Urinary bladder (tissue), 4 donors: Measurements from ENCODE around the gene ZBTB42. TPM values are rescaled to one million over a fixed set of nuclear protein-coding genes. Genes with fewer than 3 reads are reported as not detected.

ENCODE experiments used
- DNase-seq: peaks from one replicate; pipeline ENCODE4 v3.0.0-alpha.2; 2015; ENCODE audit errors: extremely low spot score
- H3K27ac ChIP-seq: one replicate; pipeline ENCODE4 v1.5.1; 2013; ENCODE audit warnings: low read depth, mild to moderate bottlenecking, moderate library complexity
- H3K36me3 ChIP-seq: one replicate; pipeline ENCODE4 v1.6.1; 2013; ENCODE audit warnings: mild to moderate bottlenecking, moderate library complexity; ENCODE audit not compliant: insufficient read depth
- H3K4me1 ChIP-seq: one replicate; pipeline ENCODE4 v1.6.1; 2013; ENCODE audit warnings: mild to moderate bottlenecking, moderate library complexity; ENCODE audit not compliant: insufficient read depth
- H3K4me3 ChIP-seq: one replicate; pipeline ENCODE4 v1.5.1; 2013; ENCODE audit warnings: low read depth, low read length
- WGBS: extraction: QIAGEN DNeasy Blood & Tissue Kit; methylation state at CpG from one replicate; pipeline ENCODE4 v1.1.7; 2013; 5-methylcytosine and 5-hydroxymethylcytosine counted together
- polyA plus RNA-seq: library from polyadenylated mRNA; stranded (reverse); fragments of 200-250 nt; gene quantifications from one replicate; pipeline ENCODE4 v1.2.3, GENCODE V29; 2013
- total RNA-seq: library from RNA; depleted of rRNA; stranded (reverse); fragments of >200 nt; gene quantifications from one replicate; pipeline ENCODE4 v1.2.3, GENCODE V29; 2014
- donor health status: healthy with polysubstance abuse.
- donor health status: healthy.

ZBTB42 gene
- total and polyA plus RNA-seq, 2 donors, result 3.5 to 6.3 TPM

DNA sequence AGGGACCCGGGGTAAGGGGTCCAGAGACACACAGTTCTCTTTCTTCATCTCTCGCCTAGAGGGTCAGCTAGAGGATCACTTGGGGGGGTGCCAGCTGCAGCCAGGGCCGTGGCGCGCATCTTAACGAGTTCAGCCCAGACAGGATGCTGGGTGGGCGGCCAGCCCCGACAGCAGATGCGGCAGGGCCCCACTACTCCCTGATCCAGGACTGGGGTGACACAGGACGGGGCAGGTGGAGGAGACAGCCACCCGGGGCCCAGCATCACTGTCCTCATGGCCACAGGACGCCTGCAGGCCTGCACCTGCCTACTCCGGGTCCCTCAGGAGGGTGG, 18.1 kb upstream of the ZBTB42 start:
- Histone ChIP-seq H3K27ac (no peak overlapping the region), H3K36me3 (no peaks in the 10 kb centered on the region), H3K4me3 (no peak overlapping the region), H3K4me1 (no peaks in the 10 kb centered on the region)
- no peak for DNase-seq
- 75% methylated on average over 13 of the region's 13 CpGs for WGBS

DNA sequence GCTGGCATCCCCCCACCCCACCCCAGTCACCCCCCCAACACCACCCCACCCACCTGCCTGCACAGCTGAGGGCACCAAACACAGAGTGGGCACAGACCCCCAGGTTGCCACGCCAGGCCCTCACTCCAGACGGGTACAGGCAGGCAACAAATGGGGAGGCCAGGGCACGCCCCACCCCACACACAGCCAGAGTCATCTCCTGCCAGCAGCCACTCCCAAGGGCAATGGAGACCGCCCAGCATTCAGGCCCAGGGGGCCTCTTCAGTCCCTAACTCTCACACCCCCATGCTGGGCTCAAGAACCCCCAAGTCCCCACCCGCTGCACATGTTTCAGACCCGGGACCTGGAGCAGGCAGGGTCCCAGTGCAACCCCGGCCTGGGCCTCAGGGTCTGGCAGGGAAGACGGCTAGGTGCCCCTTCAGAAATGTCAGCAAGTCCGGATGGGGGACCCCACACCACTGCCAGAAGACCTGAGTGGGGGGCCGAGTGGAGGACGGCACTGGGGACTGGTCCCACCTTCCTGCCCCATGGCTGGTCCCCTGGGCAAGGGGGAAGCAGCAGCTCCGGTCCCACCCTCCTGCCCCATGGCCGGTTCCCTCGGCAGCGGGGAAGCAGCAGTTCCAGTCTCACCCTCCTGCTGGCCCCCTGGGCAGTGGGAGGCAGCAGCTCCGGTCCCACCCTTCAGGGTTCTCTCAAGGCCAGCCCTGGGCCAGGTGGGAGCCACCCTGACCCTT, 17.2 kb upstream of the ZBTB42 start:
- 89% methylated on average over 16 of the region's 16 CpGs for WGBS
- Histone ChIP-seq H3K4me1 (no peaks in the 10 kb centered on the region), H3K4me3 (no peak overlapping the region), H3K27ac (no peak overlapping the region), H3K36me3 (no peaks in the 10 kb centered on the region)
- DNase-seq, result no peak

GRCh38 chr14:104784218-104784568, 16.7 kb upstream of the ZBTB42 start:
- no peak for DNase-seq
- 91% methylated on average over 9 of the region's 9 CpGs for WGBS
- H3K27ac ChIP-seq, result no peak overlapping the region
- H3K4me1 ChIP-seq, result no peaks in the 10 kb centered on the region
- no peaks in the 10 kb centered on the region for H3K36me3 ChIP-seq
- H3K4me3 ChIP-seq, result no peak overlapping the region

- Histone ChIP-seq H3K4me3 (no peak overlapping the region), H3K36me3 (no peaks in the 10 kb centered on the region)
These were observed 15.8 kb upstream of the ZBTB42 start for GRCh38 chr14:104784846-104785707.

DNA sequence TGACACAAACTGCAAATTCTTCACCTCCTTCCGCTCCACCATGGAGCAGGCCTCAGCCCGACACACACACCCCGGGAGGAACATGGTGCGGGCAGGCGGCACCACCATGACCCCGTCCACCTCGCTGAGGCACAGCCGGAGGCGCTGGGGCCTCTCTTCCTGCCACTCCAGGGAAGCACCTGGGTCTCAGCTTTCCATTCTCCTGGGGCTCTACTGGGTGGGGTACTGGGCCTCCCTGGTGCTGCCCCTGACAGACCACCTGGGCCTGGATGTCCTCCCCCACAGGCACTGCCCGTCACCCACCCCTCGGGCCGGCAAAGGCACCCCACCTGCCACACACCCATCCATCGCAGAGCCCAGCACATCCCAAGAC, 15.2 kb upstream of the ZBTB42 start:
- Histone ChIP-seq H3K4me3 (no peak overlapping the region), H3K36me3 (no peaks in the 10 kb centered on the region), H3K27ac (no peak overlapping the region), H3K4me1 (no peaks in the 10 kb centered on the region)
- no peak for DNase-seq
- 89% methylated on average over 13 of the region's 13 CpGs for WGBS

More at GRCh38 chr14:104784846-104785707, 15.8 kb upstream of the ZBTB42 start:
- 74% methylated on average over 36 of the region's 36 CpGs for WGBS
- no peak overlapping the region for H3K27ac ChIP-seq
- DNase-seq, result no peak
- H3K4me1 ChIP-seq, result no peaks in the 10 kb centered on the region

GRCh38 chr14:104786091-104786586, 14.8 kb upstream of the ZBTB42 start:
- H3K36me3 ChIP-seq, result no peaks in the 10 kb centered on the region
- 69% methylated on average over 12 of the region's 14 CpGs for WGBS
- H3K4me1 ChIP-seq, result no peaks in the 10 kb centered on the region
- H3K27ac ChIP-seq, result no peak overlapping the region
- no peak overlapping the region for H3K4me3 ChIP-seq
- no peak for DNase-seq

GRCh38 chr14:104786726-104787675, 13.9 kb upstream of the ZBTB42 start:
- no peak for DNase-seq
- H3K4me1 ChIP-seq, result no peaks in the 10 kb centered on the region
- no peaks in the 10 kb centered on the region for H3K36me3 ChIP-seq
- H3K4me3 ChIP-seq, result no peak overlapping the region
- 83% methylated on average over 30 of the region's 30 CpGs for WGBS
- H3K27ac ChIP-seq, result no peak overlapping the region

- no peak for DNase-seq
- WGBS, result 82% methylated on average over 7 of the region's 7 CpGs
- Histone ChIP-seq H3K36me3 (no peaks in the 10 kb centered on the region), H3K27ac (no peak overlapping the region), H3K4me3 (no peak overlapping the region), H3K4me1 (no peaks in the 10 kb centered on the region)
These were observed 13.2 kb upstream of the ZBTB42 start for GRCh38 chr14:104787736-104788135.

GRCh38 chr14:104788161-104788818, 12.6 kb upstream of the ZBTB42 start:
- DNase-seq, result no peak
- H3K4me1 ChIP-seq, result peaks cover under 1% of the 10 kb centered on the region
- no peak overlapping the region for H3K4me3 ChIP-seq
- WGBS, result 86% methylated on average over 14 of the region's 14 CpGs
- no peaks in the 10 kb centered on the region for H3K36me3 ChIP-seq
- no peak overlapping the region for H3K27ac ChIP-seq

- Histone ChIP-seq H3K4me1 (peaks cover 2% of the 10 kb centered on the region), H3K4me3 (no peak overlapping the region), H3K27ac (no peak overlapping the region), H3K36me3 (no peaks in the 10 kb centered on the region)
- no peak for DNase-seq
- 82% methylated on average over 39 of the region's 39 CpGs for WGBS
These were observed 11.8 kb upstream of the ZBTB42 start for GRCh38 chr14:104788873-104789663.

DNA sequence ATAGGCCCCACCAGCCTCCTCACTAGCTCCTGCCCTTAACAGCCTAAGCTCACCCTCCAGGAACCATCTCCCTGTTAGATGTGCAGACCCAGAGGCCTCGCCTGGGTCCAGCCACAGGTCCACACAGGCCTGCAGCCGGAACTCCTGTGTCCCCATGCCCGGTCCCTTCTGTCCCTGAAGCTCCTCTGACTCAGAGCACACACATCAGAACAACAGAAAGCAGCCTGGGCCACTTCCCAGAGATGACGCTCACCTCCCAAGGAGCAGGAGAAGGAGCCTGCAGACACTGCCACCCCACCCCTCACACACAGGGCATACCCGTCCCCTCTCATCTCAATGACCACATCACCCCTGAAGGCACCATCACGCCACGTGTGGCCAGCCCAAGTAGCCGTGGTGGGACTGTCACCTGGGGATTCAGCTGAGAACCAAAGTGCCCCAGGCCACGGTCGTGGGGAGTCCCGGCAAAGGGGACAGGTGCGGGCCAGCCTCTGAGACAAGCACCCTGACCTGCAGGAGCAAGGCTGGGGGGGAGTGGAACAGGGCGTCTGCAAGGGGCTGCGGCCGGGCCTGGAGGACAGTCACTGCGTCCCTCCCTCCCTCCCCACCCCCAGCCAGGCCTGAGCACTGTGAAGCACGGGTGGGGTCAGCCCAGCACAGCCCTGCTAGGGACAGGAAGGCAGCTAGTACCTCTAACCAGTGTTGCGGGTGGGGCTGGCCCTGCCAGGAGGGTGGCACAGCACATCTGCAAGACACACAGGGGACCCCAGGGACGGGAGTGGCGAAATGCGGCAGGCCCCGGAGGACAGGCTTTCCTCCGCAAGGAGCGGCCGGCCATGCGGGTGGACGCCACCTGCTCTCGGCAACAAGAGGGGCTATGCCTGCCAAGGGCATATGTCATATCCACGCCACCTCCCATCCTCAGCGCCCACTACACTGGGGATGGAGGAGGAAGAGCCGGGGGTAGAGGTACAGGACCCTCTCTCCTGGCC, 10.9 kb upstream of the ZBTB42 start:
- no peaks in the 10 kb centered on the region for H3K36me3 ChIP-seq

More for the DNA sequence above, 10.9 kb upstream of the ZBTB42 start:
- H3K4me3 ChIP-seq, result no peak overlapping the region
- H3K27ac ChIP-seq, result no peak overlapping the region
- peaks cover 2% of the 10 kb centered on the region for H3K4me1 ChIP-seq
- no peak for DNase-seq
- WGBS, result 87% methylated on average over 31 of the region's 31 CpGs
